22Rv1 (cell line): ENCODE measurements around the gene FXYD6.

Experiments used
- H3K27ac ChIP-seq: fragments of 450-650 bp; 2 replicates; pipeline ENCODE4 v1.5.1; 2017
- CTCF ChIP-seq: fragments of 450-650 bp; IDR thresholded peaks from 2 replicates; pipeline ENCODE4 v1.5.1; 2017; ENCODE audit warnings: mild to moderate bottlenecking
- ZFX ChIP-seq: fragments of 450-650 bp; IDR thresholded peaks from 2 replicates; pipeline ENCODE4 v1.6.1; 2017; ENCODE audit warnings: antibody characterized with exemption, borderline replicate concordance

FXYD6 gene

DNA sequence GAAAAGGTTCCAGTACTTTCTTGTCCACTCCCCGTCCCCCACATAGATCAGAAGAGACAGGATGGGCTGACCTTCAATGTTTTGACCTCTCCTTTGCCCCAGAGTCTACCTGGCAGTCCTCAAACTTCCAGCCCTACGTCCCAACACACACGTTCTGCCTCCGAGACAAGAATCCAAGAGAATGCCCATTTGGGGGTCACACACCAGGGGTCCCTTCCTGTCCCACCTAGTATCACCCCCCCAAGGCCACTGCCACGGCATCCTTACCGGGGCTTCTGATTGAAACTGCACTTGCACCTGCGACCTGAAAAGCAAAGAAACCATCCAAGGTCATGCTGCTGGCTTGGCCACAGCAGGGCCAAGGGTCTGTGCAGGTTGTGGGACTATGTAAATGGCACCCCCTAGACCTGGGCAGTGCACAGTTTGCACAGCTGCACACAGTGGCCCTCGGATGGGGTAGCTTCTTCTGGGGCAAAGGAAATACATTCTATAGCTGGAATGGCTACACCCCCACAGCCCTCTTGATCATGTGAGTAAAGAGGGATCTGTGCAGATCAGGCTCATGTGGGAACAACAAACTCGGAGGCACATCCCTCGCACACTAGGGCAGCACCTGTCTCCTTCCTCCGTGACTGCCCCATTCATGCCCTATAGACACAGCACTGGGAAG, 35.4 kb downstream of the FXYD6 start:
- H3K27ac ChIP-seq, result no peak overlapping the region
- TF ChIP-seq ZFX (no peak), CTCF (no peak)

- no peak for TF ChIP-seq CTCF
- TF ChIP-seq ZFX, result no peak
Observed at GRCh38 chr11:117839936-117840813, 36.3 kb downstream of the FXYD6 start.

DNA sequence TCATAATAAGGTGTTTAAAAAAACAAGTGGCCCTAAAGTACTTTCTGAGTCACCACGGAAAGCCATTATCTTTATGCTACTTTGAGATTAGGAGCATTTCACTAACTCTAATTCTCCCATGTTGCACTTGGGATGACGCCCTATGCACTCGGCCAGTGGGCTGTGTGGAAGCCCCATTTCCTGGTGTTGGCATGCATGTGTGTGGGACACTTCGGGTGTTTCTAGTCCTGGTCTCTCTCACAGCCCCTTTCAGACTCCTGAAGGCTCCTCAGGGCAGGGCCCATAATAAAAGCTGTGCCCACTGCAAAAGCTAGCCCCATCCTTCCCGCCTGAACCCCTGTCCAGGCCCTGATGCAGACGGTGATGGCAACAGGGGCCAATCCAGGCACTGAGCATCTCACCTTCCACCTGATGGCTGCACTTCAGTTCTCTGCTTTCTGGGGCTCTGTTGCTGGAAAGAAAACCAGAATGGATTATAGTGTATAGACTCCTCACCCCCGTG, 37.0 kb downstream of the FXYD6 start:
- H3K27ac ChIP-seq, result no peak overlapping the region
- TF ChIP-seq ZFX (no peak), CTCF (no peak)

More at GRCh38 chr11:117839936-117840813, 36.3 kb downstream of the FXYD6 start:
- no peak overlapping the region for H3K27ac ChIP-seq

DNA sequence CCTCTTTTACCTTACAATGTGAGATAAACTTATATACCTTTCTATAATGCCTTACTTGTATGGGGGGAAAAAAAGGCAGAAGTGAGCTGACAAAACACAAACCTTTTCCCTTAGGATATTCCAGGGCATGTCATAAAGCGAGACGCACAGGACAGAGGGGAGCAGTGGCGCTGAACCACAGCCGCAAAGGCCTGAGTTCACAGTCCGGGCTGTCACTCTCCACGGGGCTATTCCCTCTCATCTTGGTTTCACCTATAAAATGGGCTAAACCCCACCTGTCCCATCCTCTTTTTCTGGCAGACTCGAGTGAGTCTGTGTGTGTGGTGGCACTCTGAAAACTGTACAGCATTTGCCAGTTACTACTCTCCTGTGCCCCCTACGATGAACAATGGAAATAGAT, 37.6 kb downstream of the FXYD6 start:
- TF ChIP-seq CTCF (no peak), ZFX (no peak)
- no peak overlapping the region for H3K27ac ChIP-seq

DNA sequence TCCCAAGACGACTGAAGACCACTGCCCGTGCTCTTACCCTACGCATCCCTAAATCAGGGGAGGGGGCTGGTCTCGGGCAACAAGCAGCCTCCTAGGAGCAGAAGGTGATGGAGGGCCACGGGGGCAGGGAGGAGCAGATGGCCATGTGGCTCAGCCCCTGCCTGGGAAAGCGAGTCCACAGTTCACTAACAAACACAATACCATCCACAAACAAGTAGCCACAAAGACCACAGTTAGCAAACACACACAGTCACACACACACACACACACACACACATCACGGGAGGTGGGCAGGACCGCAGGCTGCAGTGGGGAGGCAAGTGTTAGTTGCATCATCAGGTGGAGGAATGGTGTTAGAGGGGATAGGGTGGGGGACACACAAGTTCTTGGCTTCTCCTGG, 38.7 kb downstream of the FXYD6 start:
- no peak overlapping the region for H3K27ac ChIP-seq
- TF ChIP-seq ZFX (no peak), CTCF (no peak)

- H3K27ac ChIP-seq, result no peak overlapping the region
- TF ChIP-seq ZFX (no peak), CTCF (no peak)
Observed at GRCh38 chr11:117837070-117837776, 39.2 kb downstream of the FXYD6 start.
